ENCODE data around the gene ASPDH. TPM values are rescaled to one million over a fixed set of nuclear protein-coding genes. Genes with fewer than 3 reads are reported as not detected.

Gene ASPDH
- total and polyA plus RNA-seq, 2 of the 4 experiments (the other 2 are of a cell fraction): not detected

GRCh38 chr19:50476224-50476906, 37.3 kb downstream of the ASPDH start, which contains the start of the genes EMC10 and GARIN5A (continued):
- TF ChIP-seq BHLHE40 (IDR thresholded peaks at IDR 0.05; ENCODE audit: low read depth, low read length): no peak
- TF ChIP-seq SMC3 (IDR thresholded peaks at IDR 0.05; ENCODE audit: low read depth, low read length): no peak

GRCh38 chr19:50475736-50476223, 37.9 kb downstream of the ASPDH start:
- no peak overlapping the region for H3K14ac ChIP-seq (replicated peaks; ENCODE audit: low read depth, low read length)
- intact Hi-C loops (cut with micrococcal nuclease): loop anchor here (2.0 to 5.0 kb wide), 2 partner anchors 35 to 108 kb away; partner anchors contain the start of genes JOSD2 and NAPSA
- no peak overlapping the region for H3K23ac ChIP-seq (ENCODE audit: low read depth, low read length)
- H2BK15ac ChIP-seq (ENCODE audit: low read depth, low read length): no peak overlapping the region
- H3K36me3 ChIP-seq (ENCODE audit: control insufficient read depth, insufficient read depth, low read length): peaks cover 16% of the 10 kb centered on the region; the same call in 1 of the 2 replicates
- H3K4ac ChIP-seq (ENCODE audit: low read depth, low read length): peak overlapping the region; percentile 11; the same call in 1 of the 2 replicates
- H3K27ac ChIP-seq (ENCODE audit: insufficient read depth, low read length): no peak overlapping the region
- H2AK5ac ChIP-seq (ENCODE audit: low read depth, low read length): no peak overlapping the region
- WGBS, 2 experiments (ENCODE audit: extremely low coverage in 2 of 2, insufficient read length in 1 of 2): 73% methylated on average over 17 of the region's 29 CpGs; no CpG with 5 or more reads in 1 of the 2 experiments
- no peak overlapping the region for H3K18ac ChIP-seq (ENCODE audit: low read depth, low read length)
- peak overlapping the region; percentile 4; the same call in 1 of the 2 replicates for H3K4me3 ChIP-seq (ENCODE audit: insufficient read depth, low read depth, low read length)
- H2BK20ac ChIP-seq (ENCODE audit: low read depth, low read length): no peak overlapping the region
- ATAC-seq (ENCODE audit: low read depth) (no peak), DNase-seq (no peak)
- peak overlapping the region; percentile 97 for H2AK9ac ChIP-seq (replicated peaks; ENCODE audit: low read depth, low read length, poor library complexity)
- in situ Hi-C loops (cut with MboI; ENCODE audit: low sequenced_read_pairs): no loop called here
- H2BK5ac ChIP-seq (ENCODE audit: low read depth, low read length, poor library complexity, severe bottlenecking): no peak overlapping the region
- peak overlapping the region; percentile 17 to 81; a peak in 3 of 4 replicates for H4K8ac ChIP-seq (ENCODE audit: low read depth in 2 of 2, low read length in 2 of 2)
- H2BK120ac ChIP-seq (ENCODE audit: low read depth, low read length): no peak overlapping the region
- no peaks in the 10 kb centered on the region for H3K9me3 ChIP-seq (ENCODE audit: control insufficient read depth, insufficient read depth, low read length)
- H2AFZ ChIP-seq (replicated peaks; ENCODE audit: low read length, poor library complexity): peak overlapping the region; percentile 100
- no peak overlapping the region for H3K9ac ChIP-seq (ENCODE audit: low read depth, low read length)
- CTCF ChIA-PET: no interaction called here
- H3K56ac ChIP-seq (ENCODE audit: extremely low read depth, insufficient read depth, low read length): no peak overlapping the region
- no peak overlapping the region for H3K4me2 ChIP-seq (ENCODE audit: low read depth, low read length)
- no peak overlapping the region for H4K91ac ChIP-seq (ENCODE audit: insufficient read depth, low read depth, low read length)
- peaks cover 12% of the 10 kb centered on the region for H4K20me1 ChIP-seq (ENCODE audit: insufficient read depth, low read length)
- 0 out of 2 replicates have a peak, but pooled peaks cover 2% of the 10 kb centered on the region for H3K4me1 ChIP-seq (ENCODE audit: control insufficient read depth, insufficient read depth, low read length)
- peak overlapping the region; percentile 45 for H4K5ac ChIP-seq (ENCODE audit: low read depth, low read length)
- H3K79me1 ChIP-seq (ENCODE audit: low read depth in 1 of 2, low read length in 2 of 2): peaks cover 16 to 27% of the 10 kb centered on the region in 2 experiments
- POLR2A ChIA-PET (ENCODE audit: unreplicated experiment): no interaction called here
- no peaks in the 10 kb centered on the region for H3K27me3 ChIP-seq (ENCODE audit: control insufficient read depth, insufficient read depth, low read length)
- no TSS peak for BruUV-seq (replicated peaks)
- peaks cover 5% of the 10 kb centered on the region; the same call in 1 of the 2 replicates for H3K9me1 ChIP-seq (ENCODE audit: insufficient read depth, low read length)
- dilution Hi-C loops (cut with HindIII; ENCODE audit: low sequenced_read_pairs, unreplicated experiment): no loop called here
- TF ChIP-seq CEBPB (IDR thresholded peaks at IDR 0.05; ENCODE audit: low read depth, low read length) (no peak), RCOR1 (IDR thresholded peaks at IDR 0.05; ENCODE audit: insufficient replicate concordance, low read length) (no peak), CHD1 (IDR thresholded peaks at IDR 0.05; ENCODE audit: low read depth, low read length) (no peak), POLR2A (IDR thresholded peaks at IDR 0.05; ENCODE audit: low read depth, low read length) (no peak), NFE2L2 (IDR thresholded peaks at IDR 0.05; ENCODE audit: low read depth, low read length) (no peak), RFX5 (IDR thresholded peaks at IDR 0.05; ENCODE audit: low read depth, low read length) (no peak), MAFK (IDR thresholded peaks at IDR 0.05; ENCODE audit: low read depth, low read length) (no peak), BHLHE40 (IDR thresholded peaks at IDR 0.05; ENCODE audit: low read depth, low read length) (no peak), SMC3 (IDR thresholded peaks at IDR 0.05; ENCODE audit: low read depth, low read length) (no peak), FOS (IDR thresholded peaks at IDR 0.05; ENCODE audit: low read depth, low read length) (no peak), USF2 (IDR thresholded peaks at IDR 0.05; ENCODE audit: low read depth, low read length) (no peak), RAD21 (IDR thresholded peaks at IDR 0.05; ENCODE audit: low read length) (no peak), ELK1 (IDR thresholded peaks at IDR 0.05; ENCODE audit: borderline replicate concordance, low read depth, low read length) (no peak)
